ENCODE results near the gene GLB1L2.

GLB1L2 gene

GRCh38 chr11:134402910-134403309 is 71.1 kb downstream of the GLB1L2 start:
- TF ChIP-seq CTCF (IDR thresholded peaks at IDR 0.05; ENCODE audit: low read depth, low read length) = no peak
- DNase-seq (ENCODE audit: extremely low read depth, low read depth) = no peak

DNA sequence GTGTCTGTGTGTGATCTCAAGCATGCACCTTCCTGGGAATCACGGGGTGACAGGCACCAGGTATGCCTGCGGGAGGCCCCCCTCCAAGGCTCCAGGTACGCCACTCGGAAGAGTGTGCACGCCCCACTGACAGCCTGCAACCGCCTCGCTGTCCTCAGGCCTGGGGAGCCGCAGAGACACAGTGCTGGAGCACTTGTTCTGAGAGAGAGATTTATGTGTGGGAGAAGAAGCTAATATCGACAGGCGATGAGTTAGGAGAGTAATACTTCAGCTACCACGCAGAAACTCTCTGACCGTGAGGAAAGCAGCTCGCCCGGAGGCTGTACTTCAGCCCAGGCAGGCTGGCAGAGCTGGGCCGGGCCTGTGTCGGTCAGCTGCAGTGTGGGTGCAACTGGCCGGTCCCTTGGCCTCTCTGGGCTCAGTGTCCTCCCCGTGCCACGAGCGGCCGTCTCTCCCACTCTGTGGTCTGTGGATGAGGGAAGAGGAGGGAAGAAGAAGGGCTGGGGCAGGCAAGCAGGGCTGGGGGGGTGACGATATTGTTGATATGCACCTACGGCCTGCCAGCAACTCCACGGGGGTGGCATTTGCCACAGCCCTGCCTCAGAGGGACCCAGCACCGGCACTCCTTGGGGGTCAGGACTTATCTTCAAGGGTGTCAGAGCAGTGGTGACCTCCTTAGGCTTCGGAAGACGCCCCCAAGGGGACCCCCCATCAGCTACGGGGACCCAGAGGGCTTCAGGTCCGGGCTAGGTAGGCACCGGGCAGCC is 73.0 kb downstream of the GLB1L2 start:
- DNase-seq (ENCODE audit: extremely low read depth, low read depth) = no peak
- TF ChIP-seq CTCF (IDR thresholded peaks at IDR 0.05; ENCODE audit: low read depth, low read length) = no peak

DNA sequence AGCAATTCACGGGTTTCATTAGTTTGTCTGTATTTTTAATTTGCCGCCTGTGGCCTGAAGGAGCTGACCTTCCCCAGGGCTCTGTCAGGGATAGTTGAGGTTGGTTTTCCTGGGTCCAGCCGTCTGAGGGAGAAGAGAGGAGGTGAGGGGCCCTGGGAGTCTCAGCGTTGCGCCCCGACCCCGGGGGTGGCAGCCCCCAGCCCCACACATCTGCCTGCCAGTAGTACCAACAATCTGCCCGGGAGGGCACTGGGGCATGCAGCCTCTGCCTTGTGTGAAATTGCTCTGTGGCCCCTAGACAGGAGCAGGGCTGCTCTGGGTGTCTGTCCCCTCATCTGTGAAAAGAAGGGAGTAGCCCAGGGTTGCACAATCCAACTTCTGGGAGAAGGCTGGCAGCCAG is 73.6 kb downstream of the GLB1L2 start:
- no peak for DNase-seq (ENCODE audit: extremely low read depth, low read depth)
- no peak for TF ChIP-seq CTCF (IDR thresholded peaks at IDR 0.05; ENCODE audit: low read depth, low read length)

GRCh38 chr11:134405841-134406240 is 74.1 kb downstream of the GLB1L2 start:
- no peak for TF ChIP-seq CTCF (IDR thresholded peaks at IDR 0.05; ENCODE audit: low read depth, low read length)
- DNase-seq (ENCODE audit: extremely low read depth, low read depth) = no peak

- no peak for TF ChIP-seq CTCF (IDR thresholded peaks at IDR 0.05; ENCODE audit: low read depth, low read length)
- no peak for DNase-seq (ENCODE audit: extremely low read depth, low read depth)
These were observed 74.7 kb downstream of the GLB1L2 start for GRCh38 chr11:134406264-134407185.

- no peak for DNase-seq (ENCODE audit: extremely low read depth, low read depth)
- TF ChIP-seq CTCF (IDR thresholded peaks at IDR 0.05; ENCODE audit: low read depth, low read length) = no peak
These were observed 75.6 kb downstream of the GLB1L2 start for GRCh38 chr11:134407321-134407828.

DNA sequence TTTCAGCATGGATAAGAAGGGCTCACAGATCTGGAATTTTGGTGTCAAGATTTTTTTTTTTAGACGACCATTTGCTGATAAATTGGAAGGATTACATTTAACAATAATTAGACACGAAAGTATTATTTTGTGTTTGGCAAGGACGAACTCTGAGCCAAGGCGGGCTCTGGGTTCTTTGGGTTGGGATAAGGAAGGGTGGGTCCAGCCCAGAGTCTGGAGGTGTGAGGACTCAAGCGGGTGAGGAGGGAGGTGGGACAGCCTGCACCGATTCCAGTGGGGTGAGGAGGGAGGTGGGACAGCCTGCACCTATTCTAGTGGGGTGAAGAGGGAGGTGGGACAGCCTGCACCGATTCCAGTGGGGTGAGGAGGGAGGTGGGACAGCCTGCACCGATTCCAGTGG is 76.1 kb downstream of the GLB1L2 start:
- TF ChIP-seq CTCF (IDR thresholded peaks at IDR 0.05; ENCODE audit: low read depth, low read length) = no peak
- no peak for DNase-seq (ENCODE audit: extremely low read depth, low read depth)

All from AG09319 (cell line).